ENCODE results near the gene TMEM82.

Gene TMEM82

GRCh38 chr1:15714406-15715136 is 27.7 kb upstream of the TMEM82 start:
- H3K4me1 ChIP-seq (ENCODE audit: control insufficient read depth, insufficient read depth, low read length) = no peaks in the 10 kb centered on the region
- H3K27ac ChIP-seq (ENCODE audit: extremely low read depth, low read depth, low read length) = no peak overlapping the region
- ChIA-PET POLR2A (interaction anchor here (0.7 kb wide), 2 partner anchors 80 to 234 kb away, joined by 8 to 11 read pairs; no protein-coding TSS in a partner anchor), CTCF (interaction anchor here (0.6 to 1.1 kb wide), 2 partner anchors 121 to 145 kb away, joined by 3 to 4 read pairs; no protein-coding TSS in a partner anchor)
- no peak for TF ChIP-seq ZSCAN5A (tag by site-specific recombination; IDR thresholded peaks at IDR 0.05)
- no peak for TF ChIP-seq SETDB1 (IDR thresholded peaks at IDR 0.05; ENCODE audit: insufficient read length, low read length)
- 0 out of 2 replicates have a peak, but pooled peaks have one; percentile 16 for TF ChIP-seq ZNF600 (tag by site-specific recombination; IDR thresholded peaks at IDR 0.05)
- no peaks in the 10 kb centered on the region for H3K9me3 ChIP-seq (ENCODE audit: control insufficient read depth, insufficient read depth, low read depth, low read length)
- H3K36me3 ChIP-seq (ENCODE audit: control insufficient read depth in 2 of 2, insufficient read depth in 1 of 2, low read length in 2 of 2) = peaks cover 4 to 45% of the 10 kb centered on the region in 2 experiments; a peak in 2 of 3 replicates
- no peak overlapping the region for H3K4me3 ChIP-seq (ENCODE audit: low read depth, low read length)

DNA sequence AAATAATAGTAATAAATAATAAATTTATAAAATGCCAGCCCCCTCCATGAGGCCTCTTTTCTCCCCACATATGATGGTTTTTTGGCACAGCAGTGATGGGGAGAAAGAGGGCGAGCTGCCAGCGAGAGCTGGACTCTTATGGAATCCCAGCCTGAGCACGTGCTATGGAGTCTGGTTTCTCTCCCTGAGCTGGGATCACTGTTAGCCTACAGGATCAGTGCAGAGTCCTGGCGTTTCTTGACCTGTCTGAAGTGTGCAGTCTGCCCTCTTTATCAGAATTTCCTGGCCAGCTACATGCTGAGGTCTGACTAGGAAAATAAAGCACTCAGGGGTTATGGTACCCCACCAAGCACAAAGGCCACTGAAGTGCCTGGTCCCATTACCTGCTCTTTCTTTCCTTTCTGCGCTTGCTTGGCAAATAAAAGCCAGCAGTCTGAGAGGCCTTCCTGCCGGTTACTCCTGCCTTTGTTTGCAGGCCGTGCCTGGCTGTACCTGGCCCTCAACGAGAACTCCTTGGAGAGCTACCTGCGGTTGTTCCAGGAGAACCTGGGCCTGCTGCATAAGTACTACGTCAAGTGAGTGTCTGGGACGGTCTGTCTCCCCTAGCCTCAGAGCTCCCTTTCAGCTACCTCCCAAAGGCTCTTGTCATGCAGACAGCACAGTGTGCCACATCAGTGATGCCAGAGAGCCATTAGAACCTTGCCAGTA is 24.7 kb upstream of the TMEM82 start:
- Histone ChIP-seq H3K27ac (ENCODE audit: extremely low read depth, low read depth, low read length) (no peak overlapping the region), H3K36me3 (ENCODE audit: control insufficient read depth in 2 of 2, insufficient read depth in 1 of 2, low read length in 2 of 2) (peaks cover 8 to 73% of the 10 kb centered on the region in 2 experiments; a peak in 2 of 3 replicates), H3K4me3 (ENCODE audit: low read depth, low read length) (no peak overlapping the region), H3K4me1 (ENCODE audit: control insufficient read depth, insufficient read depth, low read length) (no peaks in the 10 kb centered on the region), H3K9me3 (ENCODE audit: control insufficient read depth, insufficient read depth, low read depth, low read length) (no peaks in the 10 kb centered on the region)
- no peak for TF ChIP-seq ZFP41 (tag by site-specific recombination; IDR thresholded peaks at IDR 0.05; ENCODE audit: borderline replicate concordance)
- TF ChIP-seq OSR2 (tag by site-specific recombination; IDR thresholded peaks at IDR 0.05) = no peak
- TF ChIP-seq ZSCAN23 (tag by site-specific recombination; IDR thresholded peaks at IDR 0.05) = no peak
- no peak for TF ChIP-seq ZNF747 (tag by site-specific recombination; IDR thresholded peaks at IDR 0.05)
- ChIA-PET CTCF (interaction anchor here (3.1 kb wide), 1 partner anchor 23 kb away, joined by 9 read pairs; no protein-coding TSS in a partner anchor), POLR2A (interaction anchor here (1.3 kb wide), 1 partner anchor 9 kb away, joined by 3 read pairs; no protein-coding TSS in a partner anchor)

DNA sequence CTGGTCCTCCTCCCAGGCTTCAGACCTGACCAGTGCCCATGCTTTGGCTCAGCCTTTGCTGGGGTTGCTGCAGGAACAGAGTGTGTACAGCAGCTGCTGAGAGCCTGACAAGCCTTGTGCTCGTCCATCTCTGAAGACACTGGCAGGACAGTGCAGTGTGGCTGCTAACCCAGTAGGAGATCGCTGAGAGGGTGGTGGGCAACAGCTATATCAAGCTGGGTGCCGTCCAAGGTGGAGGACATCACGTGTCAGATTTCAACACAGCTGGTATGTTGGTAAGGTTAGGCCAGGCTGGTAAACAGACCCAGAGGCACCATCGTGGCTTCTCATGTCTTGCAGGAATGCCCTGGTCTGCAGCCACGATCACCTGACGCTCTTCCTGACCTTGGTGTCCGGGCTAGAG is 24.1 kb upstream of the TMEM82 start:
- Histone ChIP-seq H3K9me3 (ENCODE audit: control insufficient read depth, insufficient read depth, low read depth, low read length) (no peaks in the 10 kb centered on the region), H3K4me1 (ENCODE audit: control insufficient read depth, insufficient read depth, low read length) (no peaks in the 10 kb centered on the region), H3K36me3 (ENCODE audit: control insufficient read depth in 2 of 2, insufficient read depth in 1 of 2, low read length in 2 of 2) (peaks cover 8 to 79% of the 10 kb centered on the region in 2 experiments; a peak in 2 of 3 replicates), H3K4me3 (ENCODE audit: low read depth, low read length) (no peak overlapping the region), H3K27ac (ENCODE audit: extremely low read depth, low read depth, low read length) (no peak overlapping the region)
- ChIA-PET CTCF (interaction anchor here (3.1 kb wide), 1 partner anchor 23 kb away, joined by 9 read pairs; no protein-coding TSS in a partner anchor), POLR2A (interaction anchor here (0.5 to 1.3 kb wide), 2 partner anchors 10 to 155 kb away, joined by 3 to 7 read pairs; no protein-coding TSS in a partner anchor)
- TF ChIP-seq ZNF138 (tag by site-specific recombination; IDR thresholded peaks at IDR 0.05; ENCODE audit: borderline replicate concordance) (no peak), ZNF837 (tag by site-specific recombination; IDR thresholded peaks at IDR 0.05) (no peak), ZNF239 (tag by site-specific recombination; IDR thresholded peaks at IDR 0.05) (no peak), SP7 (tag by site-specific recombination; IDR thresholded peaks at IDR 0.05) (no peak), ZNF174 (tag by site-specific recombination; IDR thresholded peaks at IDR 0.05) (no peak), ZNF645 (tag by site-specific recombination; IDR thresholded peaks at IDR 0.05) (no peak), ZBTB21 (tag by site-specific recombination; IDR thresholded peaks at IDR 0.05) (no peak)
